H1 (cell line): Measurements from ENCODE around the gene PGP. TPM values are rescaled to one million over a fixed set of nuclear protein-coding genes. Genes with fewer than 3 reads are reported as not detected.

Experiments used
- CTCF ChIA-PET: fragments of 300-600 bp; sonication (Branson Sonifier 250); formaldehyde crosslinking; loops from one replicate; lab custom pipeline; 2021; ENCODE audit not compliant: partially characterized antibody; lab: Charles Lee
- POLR2A ChIA-PET: fragments of 300-600 bp; sonication (Branson Sonifier 250); formaldehyde crosslinking; loops from one replicate; lab custom pipeline; 2021; ENCODE audit warnings: inconsistent platforms; ENCODE audit not compliant: partially characterized antibody; lab: Charles Lee
- DNase-seq, 2 experiments: peaks; one replicate each; pipeline versions ENCODE4 v3.0.0 to v3.0.0-alpha.2; 2010 to 2022; ENCODE audit warnings: low spot score in 2 of 2, low read depth in 1 of 2, mixed read lengths in 1 of 2
- FAIRE-seq: peaks from 2 replicates; lab custom pipeline; 2011; peaks lifted over from hg19 to GRCh38; lab: Jason Lieb, UNC
- H2AFZ ChIP-seq: 2 replicates; pipeline ENCODE4 v1.8.1; 2012; ENCODE audit warnings: low read length, inconsistent platforms
- H2AK5ac ChIP-seq: 2 replicates; pipeline ENCODE4 v1.6.1; 2013; ENCODE audit warnings: low read depth, low read length
- H2BK120ac ChIP-seq: replicated peaks from 2 replicates; pipeline ENCODE3; 2013; ENCODE audit warnings: low read depth, low read length, inconsistent platforms
- H2BK12ac ChIP-seq: 2 replicates; pipeline ENCODE4 v1.6.1; 2013; ENCODE audit warnings: low read depth, low read length
- H2BK15ac ChIP-seq: 2 replicates; pipeline ENCODE4 v1.6.1; 2013; ENCODE audit warnings: low read length
- H2BK20ac ChIP-seq: 2 replicates; pipeline ENCODE4 v1.6.1; 2013; ENCODE audit warnings: low read length
- H2BK5ac ChIP-seq: 2 replicates; pipeline ENCODE4 v1.6.1; 2013; ENCODE audit warnings: low read depth, low read length
- H3K14ac ChIP-seq: 2 replicates; pipeline ENCODE4 v1.6.1; 2013; ENCODE audit warnings: inconsistent platforms; ENCODE audit not compliant: insufficient read length
- H3K18ac ChIP-seq: 2 replicates; pipeline ENCODE4 v1.6.1; 2013; ENCODE audit warnings: low read length; ENCODE audit errors: extremely low read depth
- H3K23ac ChIP-seq: 2 replicates; pipeline ENCODE4 v1.6.1; 2013; ENCODE audit warnings: inconsistent platforms; ENCODE audit not compliant: insufficient read length
- H3K23me2 ChIP-seq: 2 replicates; pipeline ENCODE4 v1.6.1; 2013; ENCODE audit warnings: low read depth, low read length
- H3K27ac ChIP-seq: 2 replicates; pipeline ENCODE4 v1.6.1; 2011; ENCODE audit warnings: low read depth, low read length, inconsistent platforms
- H3K27me3 ChIP-seq, 4 experiments: replicated peaks in 1 of 4; 1 replicate in 1 of 4; 2 replicates in 3 of 4; pipeline versions ENCODE4 v1.6.1 to v1.8.1; 2011 to 2013; ENCODE audit warnings: low read length in 3 of 4, mild to moderate bottlenecking in 3 of 4, inconsistent platforms in 2 of 4, mixed read lengths in 2 of 4, moderate library complexity in 1 of 4; ENCODE audit not compliant: control insufficient read depth in 3 of 4, insufficient read depth in 3 of 4; ENCODE audit errors: extremely low read depth in 1 of 4
- H3K36me3 ChIP-seq, 4 experiments: 2 replicates each; pipeline versions ENCODE4 v1.6.1 to v1.8.1; 2011 to 2013; ENCODE audit warnings: mild to moderate bottlenecking in 4 of 4, low read length in 3 of 4, moderate library complexity in 2 of 4, control low read depth in 1 of 4, inconsistent platforms in 1 of 4; ENCODE audit not compliant: insufficient read depth in 4 of 4, control insufficient read depth in 2 of 4
- H3K4ac ChIP-seq: replicated peaks from 2 replicates; pipeline ENCODE3; 2013; ENCODE audit warnings: low read length, low read depth, mixed read lengths, inconsistent platforms; ENCODE audit not compliant: insufficient read length
- H3K4me1 ChIP-seq, 4 experiments: replicated peaks in 1 of 4; 1 replicate in 1 of 4; 2 replicates in 3 of 4; pipeline versions ENCODE4 v1.6.1 to v1.8.1; 2011 to 2013; ENCODE audit warnings: low read length in 3 of 4, inconsistent platforms in 2 of 4, mixed read lengths in 1 of 4; ENCODE audit not compliant: insufficient read depth in 4 of 4, control insufficient read depth in 3 of 4
- H3K4me2 ChIP-seq, 2 experiments: 2 replicates each; pipeline versions ENCODE4 v1.6.1 to v1.8.1; 2011 to 2013; ENCODE audit warnings: low read depth in 2 of 2, low read length in 2 of 2, control low read depth in 1 of 2, inconsistent platforms in 1 of 2, mild to moderate bottlenecking in 1 of 2; ENCODE audit not compliant: insufficient read depth in 1 of 2
- H3K4me3 ChIP-seq, 4 experiments: fragments of 200-600, 300-600 bp in 1 of 4; sonication (generic), shearing (Covaris generic), sonication (Bioruptor Twin) in 1 of 4; 2 replicates each; pipeline versions ENCODE4 v1.5.1 to v1.8.1; 2011 to 2016; ENCODE audit warnings: low read length in 4 of 4, low read depth in 3 of 4, control low read depth in 2 of 4, inconsistent platforms in 2 of 4, mild to moderate bottlenecking in 2 of 4, mixed read lengths in 1 of 4, moderate library complexity in 1 of 4; ENCODE audit not compliant: insufficient read depth in 2 of 4; ENCODE audit errors: extremely low read depth in 1 of 4
- H3K56ac ChIP-seq: replicated peaks from 2 replicates; pipeline ENCODE3; 2013; ENCODE audit warnings: low read depth, mild to moderate bottlenecking, mixed read lengths, low read length, inconsistent platforms; ENCODE audit not compliant: insufficient read length
- H3K79me1 ChIP-seq: 2 replicates; pipeline ENCODE4 v1.6.1; 2013; ENCODE audit warnings: low read depth, low read length, control low read depth
- H3K79me2 ChIP-seq, 2 experiments: 2 replicates each; pipeline versions ENCODE4 v1.6.1 to v1.8.1; 2012 to 2013; ENCODE audit warnings: low read length in 2 of 2, mild to moderate bottlenecking in 2 of 2, inconsistent platforms in 1 of 2; ENCODE audit not compliant: insufficient read depth in 2 of 2, control insufficient read depth in 1 of 2
- H3K9ac ChIP-seq, 4 experiments: replicated peaks in 1 of 4; 1 replicate in 1 of 4; 2 replicates in 3 of 4; pipeline versions ENCODE4 v1.6.1 to v1.8.1; 2011 to 2013; ENCODE audit warnings: low read depth in 3 of 4, low read length in 3 of 4, control low read depth in 2 of 4, mild to moderate bottlenecking in 2 of 4, moderate library complexity in 2 of 4, inconsistent platforms in 1 of 4; ENCODE audit errors: extremely low read depth in 1 of 4
- H3K9me3 ChIP-seq, 2 experiments: 2 replicates each; pipeline versions ENCODE4 v1.6.1 to v1.8.1; 2012 to 2013; ENCODE audit warnings: mild to moderate bottlenecking in 2 of 2, moderate library complexity in 2 of 2, control low read depth in 1 of 2, inconsistent platforms in 1 of 2, low read depth in 1 of 2, low read length in 1 of 2, mixed read lengths in 1 of 2; ENCODE audit not compliant: insufficient read depth in 2 of 2
- H4K20me1 ChIP-seq, 2 experiments: replicated peaks in 1 of 2; 2 replicates each; pipeline versions ENCODE3 to v1.8.1; 2011 to 2013; ENCODE audit warnings: inconsistent platforms in 2 of 2, low read length in 2 of 2, mild to moderate bottlenecking in 1 of 2; ENCODE audit not compliant: insufficient read depth in 2 of 2, control insufficient read depth in 1 of 2
- H4K5ac ChIP-seq: 2 replicates; pipeline ENCODE4 v1.6.1; 2013; ENCODE audit warnings: low read length, low read depth, mixed read lengths, inconsistent platforms; ENCODE audit not compliant: insufficient read length
- H4K8ac ChIP-seq: 2 replicates; pipeline ENCODE4 v1.8.0; 2013; ENCODE audit warnings: mild to moderate bottlenecking, moderate library complexity, low read length, inconsistent platforms; ENCODE audit not compliant: insufficient read depth; ENCODE audit errors: extremely low read depth
- H4K91ac ChIP-seq: replicated peaks from 2 replicates; pipeline ENCODE3; 2013; ENCODE audit warnings: low read length, mixed read lengths, inconsistent platforms; ENCODE audit not compliant: insufficient read length
- PHF8 ChIP-seq: fragments of 200-600 bp; sonication (generic); conservative IDR thresholded peaks from 2 replicates; pipeline ENCODE4 v1.7.1; 2012; ENCODE audit warnings: low read depth, mild to moderate bottlenecking, inconsistent platforms, low read length, moderate library complexity
- RAD21 ChIP-seq, 2 experiments: IDR thresholded peaks in 1 of 2; conservative IDR thresholded peaks in 1 of 2; 2 replicates each; pipeline ENCODE4 v1.6.1; 2011; ENCODE audit warnings: low read depth in 2 of 2, low read length in 2 of 2, improper control_type of control experiment in 1 of 2, inconsistent platforms in 1 of 2, mild to moderate bottlenecking in 1 of 2, moderate library complexity in 1 of 2
- ZNF274 ChIP-seq: IDR thresholded peaks from 2 replicates; pipeline ENCODE4 v1.7.0; 2012; ENCODE audit warnings: low read length, borderline replicate concordance; ENCODE audit errors: extremely low read depth
- WGBS, 2 experiments: shearing (Covaris generic) in 1 of 2; methylation state at CpG; one replicate each; pipeline versions ENCODE4 v1.1.6 to v1.1.7; 2013 to 2015; ENCODE audit warnings: low lambda C conversion rate in 2 of 2, mixed read lengths in 2 of 2, inconsistent platforms in 1 of 2, low coverage in 1 of 2, missing lambda C conversion rate in 1 of 2; ENCODE audit not compliant: insufficient replicate concordance in 2 of 2, insufficient coverage in 1 of 2, insufficient read length in 1 of 2; ENCODE audit errors: extremely low coverage in 1 of 2, missing lambda C conversion rate in 1 of 2; 5-methylcytosine and 5-hydroxymethylcytosine counted together
- polyA plus RNA-seq, 7 experiments: library from polyadenylated mRNA; depleted of rRNA in 3 of 7; stranded (reverse) in 5 of 7; unstranded in 2 of 7; fragments of >200 nt in 5 of 7; fragments of 200-250 nt in 2 of 7; gene quantifications; 1 replicate in 5 of 7; 2 replicates in 1 of 7; 4 replicates in 1 of 7; pipeline versions ENCODE4 v1.2.1 to v1.2.3, GENCODE V29; 2011 to 2013; ENCODE audit warnings: missing spikeins in 2 of 7, mixed read lengths in 2 of 7
- total RNA-seq: library from RNA; stranded (reverse); fragmentation: NEBNext Ultra II Directional; extraction: Animal tissue kit (Norgen Biotek cat#: 25700); gene quantifications from 2 replicates; pipeline ENCODE4 v1.2.1, GENCODE V29; 2021

Gene PGP
- total and polyA plus RNA-seq, 2 of the 8 experiments (the other 6 are each of a cell fraction or from before 2014, with no cell fraction given) = 30.9 to 55.9 TPM

- no peak overlapping the region for H2BK5ac ChIP-seq
- no peak overlapping the region for H2BK15ac ChIP-seq
- CTCF ChIA-PET = interaction anchor here (1.0 kb wide), 1 partner anchor 29 kb away, joined by 3 read pairs; no protein-coding TSS in a partner anchor
- no peak overlapping the region for H3K4ac ChIP-seq
- no peak overlapping the region for H2AFZ ChIP-seq
- peaks cover 3 to 29% of the 10 kb centered on the region in 2 experiments; a peak in 2 of 4 replicates for H3K79me2 ChIP-seq
- no peaks in the 10 kb centered on the region for H3K23me2 ChIP-seq
- TF ChIP-seq RAD21 (IDR thresholded peaks at IDR 0.05 in 1 of 2, conservative IDR thresholded peaks at IDR 0.05 in 1 of 2; ENCODE audit: low read depth in 2 of 2, low read length in 2 of 2) (peak; percentile 7 to 12; a peak in 1 of 4 replicates), ZNF274 (no peak), PHF8 (peak; percentile 47; the same call in 1 of the 2 replicates)
- TF ChIP-seq, all 59 proteins: peak for 2
- H2BK120ac ChIP-seq = no peak overlapping the region
- H3K4me1 ChIP-seq = no peaks in the 10 kb centered on the region
- H2AK5ac ChIP-seq = no peak overlapping the region
- H3K9me3 ChIP-seq = no peaks in the 10 kb centered on the region
- H2BK12ac ChIP-seq = no peak overlapping the region
- POLR2A ChIA-PET = interaction anchor here (1.0 to 5.3 kb wide), 10 partner anchors 9 to 77 kb away, joined by 3 to 44 read pairs (median 8); partner anchors contain the start of genes BRICD5, DNASE1L2, ECI1 and PGP
- H3K27me3 ChIP-seq = no peaks in the 10 kb centered on the region
- no peak overlapping the region for H2BK20ac ChIP-seq
- H4K91ac ChIP-seq = no peak overlapping the region
- peak overlapping the region; percentile 90 for H4K8ac ChIP-seq
- peaks cover 0 to 6% (median 0%) of the 10 kb centered on the region in 4 experiments; a peak in 1 of 8 replicates for H3K36me3 ChIP-seq
- H3K9ac ChIP-seq = peak overlapping the region; percentile 80 to 91 (median 84)
- DNase-seq (no peak), FAIRE-seq (no peak)
- H3K23ac ChIP-seq = no peak overlapping the region
- peak overlapping the region; percentile 67 to 93 (median 80) for H3K4me3 ChIP-seq
- H3K56ac ChIP-seq = peak overlapping the region; percentile 46
- WGBS, 2 experiments = 15% methylated on average over 22 of the region's 22 CpGs; no CpG with 5 or more reads in 1 of the 2 experiments
- peak overlapping the region; percentile 60 to 72 for H3K4me2 ChIP-seq
- peaks cover 3% of the 10 kb centered on the region; the same call in 1 of the 2 replicates for H3K79me1 ChIP-seq
- H3K27ac ChIP-seq = peak overlapping the region; percentile 77; the same call in 1 of the 2 replicates
- peaks cover 7 to 11% of the 10 kb centered on the region in 2 experiments for H4K20me1 ChIP-seq
- no peak overlapping the region for H3K18ac ChIP-seq
- H4K5ac ChIP-seq = peak overlapping the region; percentile 19
- H3K14ac ChIP-seq = no peak overlapping the region
Measured at GRCh38 chr16:2223942-2224486, 9.4 kb upstream of the PGP start.
